Superior temporal gyrus (tissue), 1 donor: ENCODE results near the gene HHAT.

Experiments used
- DNase-seq: peaks from one replicate; pipeline ENCODE4 v3.0.0-alpha.2; 2016; ENCODE audit errors: extremely low spot score

Gene HHAT

GRCh38 chr1:210359255-210359654, 30.6 kb downstream of the HHAT start:
- DNase-seq, result no peak

DNA sequence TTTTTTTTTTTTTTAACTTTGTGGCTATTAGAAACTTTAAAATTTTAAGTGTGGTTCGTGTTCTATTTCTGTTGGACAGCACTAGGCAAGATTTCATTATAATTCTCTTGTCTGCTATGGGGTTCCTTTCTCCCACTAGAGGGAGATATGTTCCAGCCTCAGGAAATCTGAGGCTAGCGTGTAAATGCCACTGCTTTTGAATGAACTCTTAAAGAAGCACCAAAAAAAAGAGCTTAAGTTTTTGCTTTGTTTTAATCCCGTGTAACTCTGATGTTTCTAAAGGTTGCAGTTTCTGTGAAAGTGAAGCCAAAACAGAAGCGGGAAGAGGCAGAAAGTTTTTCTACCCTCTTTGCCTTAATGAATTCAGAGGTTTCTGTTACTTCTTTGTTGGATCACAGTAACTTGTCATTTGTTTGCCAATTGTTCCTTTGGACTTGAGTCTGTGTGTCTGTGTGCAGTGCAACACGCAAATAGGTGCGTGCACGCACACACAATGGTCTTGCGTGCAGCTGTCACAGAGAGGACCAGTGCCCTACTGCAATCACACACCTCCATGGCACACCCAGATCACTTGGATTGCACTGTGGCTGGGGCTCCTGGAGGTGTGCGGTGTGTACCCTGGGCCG, 32.3 kb downstream of the HHAT start:
- peak; percentile 91 for DNase-seq

GRCh38 chr1:210361665-210362064, 33.0 kb downstream of the HHAT start:
- DNase-seq, result no peak

DNA sequence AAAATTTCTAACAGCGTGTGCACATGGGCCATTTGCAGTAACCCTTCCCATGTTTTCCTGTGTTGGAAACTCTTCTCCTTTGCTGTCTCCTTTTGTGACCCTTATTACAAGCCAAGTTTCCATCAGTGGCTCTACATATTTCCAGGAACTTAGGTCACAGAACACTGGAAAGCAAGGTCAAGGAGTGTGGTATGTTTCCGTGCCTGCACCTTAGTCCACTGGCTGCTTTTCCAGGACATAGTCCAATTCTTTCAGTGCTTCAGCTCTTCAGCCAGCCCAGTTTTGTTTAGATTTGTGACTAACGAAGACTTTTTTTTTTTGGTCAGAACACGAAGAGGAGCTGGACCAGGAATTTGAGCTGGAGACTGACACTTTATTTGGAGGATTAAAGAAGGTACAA, 33.8 kb downstream of the HHAT start:
- peak; percentile 40 for DNase-seq

DNA sequence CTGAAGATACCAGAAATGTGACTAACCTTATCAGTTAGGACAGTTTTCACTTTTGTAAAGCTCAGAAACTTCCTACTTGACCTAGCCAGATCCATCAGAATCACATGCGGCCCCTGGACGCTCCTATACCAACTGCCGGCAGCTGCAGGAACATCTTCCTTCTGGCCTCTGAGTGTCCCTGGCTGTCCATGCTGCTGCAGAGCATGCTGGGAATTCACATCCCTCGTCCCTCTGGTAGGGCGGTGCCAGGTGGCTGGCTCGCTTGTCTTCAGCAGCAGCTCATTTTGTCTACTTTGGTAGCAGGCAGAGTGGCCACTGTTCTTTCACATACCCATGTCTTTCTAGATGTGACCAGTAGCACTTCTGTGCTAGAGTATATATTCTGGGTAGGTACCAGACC, 34.4 kb downstream of the HHAT start:
- DNase-seq, result no peak

DNA sequence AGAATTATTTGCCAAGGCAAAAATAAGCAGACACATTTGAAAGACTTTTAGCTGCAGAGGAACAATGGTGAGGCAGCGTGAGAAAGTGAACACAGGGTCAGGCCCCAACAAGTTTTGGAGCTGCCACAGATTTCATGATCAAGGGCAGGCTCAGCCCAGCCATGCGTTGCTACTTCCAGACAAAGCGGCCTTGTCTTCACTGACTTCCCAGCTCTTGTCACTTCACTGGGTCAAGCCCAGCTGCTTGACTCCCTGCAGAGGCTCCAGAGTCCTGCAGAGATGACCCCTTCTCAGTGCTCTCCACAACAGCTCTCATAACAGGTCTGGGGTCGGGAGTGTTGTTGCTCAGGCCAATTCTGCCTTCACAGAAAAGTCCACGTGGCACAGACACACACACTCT, 35.8 kb downstream of the HHAT start:
- DNase-seq, result peak; percentile 79

- peak; percentile 59 for DNase-seq
Measured at GRCh38 chr1:210366767-210367166, 38.1 kb downstream of the HHAT start.

GRCh38 chr1:210367566-210367965, 38.9 kb downstream of the HHAT start:
- DNase-seq, result peak; percentile 56

- no peak for DNase-seq
Measured at GRCh38 chr1:210369425-210369824, 40.7 kb downstream of the HHAT start.

DNA sequence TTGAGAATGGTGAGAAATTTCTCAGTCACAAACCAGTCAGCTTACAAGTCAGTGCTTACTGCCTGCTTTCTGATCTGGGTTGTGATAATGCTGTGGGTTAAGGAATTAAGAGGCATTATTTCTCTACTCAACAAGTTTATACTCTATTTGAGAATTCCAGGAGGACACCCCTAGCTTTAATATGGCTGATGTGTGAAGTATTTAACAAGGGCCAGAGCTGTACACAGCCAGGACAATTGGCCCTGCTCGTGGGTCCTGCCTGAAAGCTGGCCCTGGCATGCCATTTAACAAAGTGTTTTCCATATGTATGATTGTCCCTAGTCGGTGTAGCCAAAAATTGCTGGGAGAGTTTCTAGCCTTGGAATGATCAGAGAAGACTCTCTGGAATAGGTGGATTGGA, 43.2 kb downstream of the HHAT start:
- no peak for DNase-seq

DNA sequence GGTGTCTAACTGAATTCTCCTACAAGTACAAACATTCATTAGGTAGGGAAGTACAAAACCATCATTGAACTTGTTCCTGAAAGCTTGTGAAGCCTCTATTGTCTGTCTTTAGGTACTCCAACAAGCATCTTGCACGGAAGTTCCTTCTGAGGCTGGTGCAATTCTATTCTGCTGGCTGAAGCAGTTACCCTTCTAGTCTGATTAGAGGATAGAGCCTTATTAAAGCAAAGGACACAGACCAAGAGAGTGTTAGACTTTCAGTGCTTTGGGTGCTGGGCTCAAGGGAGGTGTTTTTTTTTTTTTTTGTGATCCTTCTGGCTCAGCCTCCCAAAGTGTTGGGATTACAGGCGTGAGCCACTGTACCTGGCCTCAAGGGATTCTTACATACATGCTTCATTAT, 43.8 kb downstream of the HHAT start:
- no peak for DNase-seq

- DNase-seq, result no peak
Measured at GRCh38 chr1:210372931-210373627, 44.4 kb downstream of the HHAT start.

GRCh38 chr1:210373628-210373877, 44.9 kb downstream of the HHAT start:
- no peak for DNase-seq

DNA sequence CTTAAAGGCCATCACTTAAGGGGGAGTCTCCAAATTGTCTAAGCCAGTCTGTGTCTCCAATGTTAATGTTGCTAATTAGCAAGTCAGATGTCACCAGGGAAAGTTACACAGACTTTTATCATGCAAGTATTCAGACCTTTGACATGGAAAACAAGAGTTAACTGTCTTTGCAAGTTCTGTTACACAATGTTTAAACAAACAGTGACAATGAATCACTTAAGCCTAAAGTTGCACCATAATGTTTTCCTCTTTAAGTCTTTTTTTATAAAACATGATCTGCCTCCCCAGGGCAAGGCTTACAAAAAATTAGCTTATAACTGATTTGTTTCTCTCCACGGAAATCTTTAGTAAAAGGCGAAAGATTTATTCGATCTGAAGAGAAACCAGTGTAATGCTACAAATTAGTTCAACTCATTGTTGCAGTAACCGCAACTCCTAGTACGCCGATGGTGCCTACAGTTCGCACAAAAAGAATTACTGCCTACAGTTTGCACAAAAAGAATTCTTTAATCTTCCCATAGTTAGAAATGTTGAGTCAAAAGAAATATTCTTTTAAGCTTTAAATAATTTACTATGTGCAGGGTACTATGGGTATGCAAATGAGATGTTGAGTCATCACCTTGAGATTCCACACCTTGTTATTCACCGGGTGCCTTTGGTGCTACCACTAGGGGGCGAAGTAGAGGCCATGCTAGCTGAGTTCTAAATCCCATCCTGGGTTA, 45.3 kb downstream of the HHAT start:
- DNase-seq, result peak; percentile 62

DNA sequence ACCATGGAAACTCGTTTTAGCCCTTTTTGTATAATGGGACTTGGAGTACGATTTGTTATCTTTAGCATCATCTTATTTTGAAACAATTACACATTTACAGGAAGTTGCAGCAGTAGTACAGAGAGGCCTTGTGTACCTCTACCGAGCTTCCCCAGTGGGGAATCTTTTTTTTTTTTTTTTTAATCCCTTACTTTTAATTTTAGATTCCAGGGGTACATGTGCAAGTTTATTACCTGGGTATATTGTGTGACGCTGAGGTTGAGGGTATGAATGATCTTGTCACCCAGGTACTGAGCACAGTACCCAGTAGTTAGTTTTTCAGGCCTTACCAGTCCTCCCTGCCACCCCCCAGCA, 45.9 kb downstream of the HHAT start:
- no peak for DNase-seq

DNA sequence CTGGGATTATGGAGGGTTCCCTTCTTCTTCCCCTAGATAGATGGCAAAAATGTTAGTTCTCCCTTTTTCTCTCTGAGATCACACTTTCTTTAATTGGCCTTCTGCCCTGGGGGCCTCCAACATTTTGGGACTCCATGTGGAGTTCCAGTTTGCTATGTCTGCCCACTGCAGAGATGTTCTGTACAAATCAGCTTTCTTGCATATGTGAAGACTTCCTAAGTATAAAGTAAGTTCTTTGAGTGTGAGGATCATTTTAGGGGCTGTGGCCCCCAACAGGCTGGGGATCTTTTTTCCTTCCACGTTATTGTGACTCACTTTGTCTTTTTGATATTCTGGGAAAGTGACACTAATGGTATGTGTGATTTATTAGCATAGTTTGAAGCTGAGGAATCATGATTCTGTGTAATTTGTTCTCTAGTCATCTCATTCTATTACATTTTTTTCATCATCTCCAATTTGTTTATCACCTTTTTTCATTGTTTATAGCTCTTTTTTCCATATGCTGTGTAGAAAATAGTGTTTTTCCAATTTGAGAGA, 48.2 kb downstream of the HHAT start:
- DNase-seq, result no peak

DNA sequence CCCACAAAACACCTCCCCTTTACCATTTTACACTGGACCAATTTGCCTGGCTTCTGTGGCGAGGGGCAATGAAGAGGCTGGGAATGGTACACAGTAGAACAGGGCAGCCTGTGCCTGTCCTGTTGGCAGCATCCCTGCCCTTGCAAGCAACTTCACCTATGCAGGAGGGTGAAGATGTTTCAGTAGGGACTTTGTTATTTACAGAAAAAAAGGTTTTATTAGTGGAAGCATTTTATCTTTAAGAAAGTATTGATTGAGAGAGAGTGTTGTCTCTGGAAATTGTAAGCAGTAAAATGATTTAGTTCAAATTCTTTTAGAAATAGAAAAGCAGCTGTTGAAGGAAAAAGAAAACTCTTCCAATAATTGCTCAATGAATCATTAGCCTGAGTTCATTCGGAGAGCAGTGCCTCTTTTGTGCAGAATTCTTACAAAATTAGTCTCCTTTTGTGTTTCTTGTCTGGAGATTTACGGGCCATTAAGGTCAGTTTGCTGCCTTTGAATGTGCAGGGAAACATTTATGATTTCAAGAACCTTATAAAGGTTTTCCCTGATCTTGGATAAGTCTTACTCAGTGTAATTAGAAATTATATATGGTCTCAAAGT, 49.1 kb downstream of the HHAT start:
- DNase-seq, result no peak

GRCh38 chr1:210378736-210379135, 50.0 kb downstream of the HHAT start:
- DNase-seq, result no peak

DNA sequence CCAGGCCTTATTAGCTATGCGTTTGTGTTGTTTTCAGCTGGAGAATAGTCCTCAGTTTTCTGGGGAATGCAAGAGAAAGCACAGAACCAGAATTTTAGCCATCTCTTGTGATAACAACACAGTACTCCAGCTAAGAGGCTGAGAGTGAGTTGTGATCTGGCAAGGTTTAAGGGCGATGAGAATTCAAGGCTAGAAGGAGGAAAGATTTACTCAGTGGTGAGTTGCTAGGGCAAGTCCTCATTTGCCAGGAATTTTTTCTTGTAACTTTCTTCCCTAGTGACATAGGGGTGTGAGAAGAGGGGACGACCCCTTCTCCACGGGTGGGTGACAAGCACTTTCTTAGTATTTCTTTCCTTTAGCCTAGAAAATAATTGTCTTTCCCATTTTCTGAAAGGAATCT, 53.2 kb downstream of the HHAT start:
- no peak for DNase-seq

- DNase-seq, result no peak
Measured at GRCh38 chr1:210384625-210385024, 55.9 kb downstream of the HHAT start.

DNA sequence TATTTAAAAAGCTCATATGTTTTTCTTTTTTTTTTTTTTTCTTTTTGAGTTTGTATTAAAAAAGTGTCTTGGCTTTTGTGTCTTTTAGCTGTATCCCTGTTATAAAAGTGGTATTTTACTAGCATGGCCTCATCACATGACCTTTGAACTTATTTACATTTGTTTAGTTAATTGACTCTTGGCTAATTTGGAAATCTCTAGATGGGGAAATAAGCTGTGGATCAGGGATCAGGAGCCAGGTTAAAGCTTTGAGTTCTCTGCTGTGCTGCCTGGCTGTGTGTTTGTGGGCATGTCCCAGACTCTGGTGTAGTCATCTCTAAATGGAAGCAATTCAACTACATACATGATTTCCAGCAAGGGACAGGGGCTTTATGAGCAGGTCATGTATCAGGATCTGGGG, 56.5 kb downstream of the HHAT start:
- DNase-seq, result no peak

DNA sequence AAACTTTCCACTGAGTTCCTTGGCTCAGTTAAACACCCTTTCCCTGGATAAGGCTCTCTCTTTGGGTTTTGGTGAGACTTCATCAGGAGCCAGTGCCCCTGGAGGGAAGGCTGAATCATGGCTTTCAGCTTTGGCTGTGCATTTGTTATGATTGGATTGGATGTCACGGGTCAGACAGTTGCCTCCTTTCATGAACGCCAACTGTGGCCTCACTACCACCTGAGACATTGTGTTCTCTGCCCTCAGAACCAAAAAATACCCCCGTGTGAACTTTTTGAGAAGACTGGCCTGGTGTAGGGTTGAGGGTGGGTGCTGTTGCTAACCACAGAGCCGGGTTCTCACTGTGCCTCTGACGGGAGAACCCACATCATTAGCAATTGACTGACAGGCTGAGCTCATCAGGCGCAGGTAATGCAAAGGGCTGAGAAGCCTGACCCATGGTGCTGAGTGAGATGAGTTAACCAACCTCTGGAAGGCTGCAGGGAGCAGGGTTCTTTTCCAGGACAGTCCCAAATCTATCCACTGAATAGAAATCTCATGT, 65.6 kb downstream of the HHAT start:
- DNase-seq, result no peak

DNA sequence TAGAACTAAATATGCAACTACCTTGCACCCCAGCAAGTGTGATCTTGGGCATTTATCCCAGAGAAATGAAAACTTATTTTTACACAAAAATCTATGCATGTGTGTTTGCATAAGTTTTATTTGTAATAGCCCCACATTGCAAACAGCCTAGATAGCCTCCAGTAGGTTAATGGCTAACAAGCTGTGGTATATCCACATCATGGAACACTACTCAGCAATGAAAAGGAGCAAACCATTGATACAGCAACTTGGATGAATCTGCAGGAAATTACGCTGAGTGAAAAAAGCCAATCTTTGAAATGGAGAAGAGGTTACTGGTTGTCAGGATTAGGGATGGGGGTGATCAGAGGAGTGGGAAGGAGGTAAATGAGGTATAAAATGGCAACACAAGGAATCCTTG, 67.8 kb downstream of the HHAT start:
- no peak for DNase-seq
